OCI-LY7 (cell line): ENCODE measurements around the gene MUL1. TPM values are rescaled to one million over a fixed set of nuclear protein-coding genes. Genes with fewer than 3 reads are reported as not detected.

Experiments
- BruUV-seq: library from RNA; stranded (reverse); fragments of 400-500 nt; replicated peaks from 2 replicates; lab custom pipeline; 2021; lab: Mats Ljungman, UMichigan
- CTCF ChIA-PET: fragments of 300-600 bp; sonication (Branson Sonifier 250); formaldehyde crosslinking; loops from one replicate; lab custom pipeline; 2022; ENCODE audit warnings: antibody characterized with exemption; ENCODE audit not compliant: unreplicated experiment; lab: Charles Lee
- POLR2A ChIA-PET: fragments of 300-600 bp; sonication (Branson Sonifier 250); formaldehyde crosslinking; loops from one replicate; lab custom pipeline; 2022; ENCODE audit warnings: antibody characterized with exemption; lab: Charles Lee
- DNase-seq: peaks from one replicate; pipeline ENCODE4 v3.0.0-alpha.2; 2015; ENCODE audit warnings: low spot score
- H2AFZ ChIP-seq: fragments of 200-600 bp; sonication (generic), shearing (Covaris generic); 2 replicates; pipeline ENCODE4 v1.6.1; 2014; ENCODE audit warnings: mild to moderate bottlenecking, antibody characterized with exemption, low read length, moderate library complexity
- H3K27ac ChIP-seq: fragments of 200-600 bp; sonication (generic); 2 replicates; pipeline ENCODE4 v1.5.1; 2014; ENCODE audit warnings: mixed run types, low read depth, mild to moderate bottlenecking, moderate library complexity, low read length, inconsistent platforms; ENCODE audit not compliant: poor library complexity, severe bottlenecking
- H3K36me3 ChIP-seq: fragments of 200-600 bp; sonication (generic); 2 replicates; pipeline ENCODE4 v1.6.1; 2014; ENCODE audit warnings: mild to moderate bottlenecking, antibody characterized with exemption, low read length, moderate library complexity, mixed read lengths; ENCODE audit not compliant: insufficient read depth
- H3K4me1 ChIP-seq: fragments of 200-600 bp; sonication (generic); 2 replicates; pipeline ENCODE4 v1.5.1; 2014; ENCODE audit warnings: mild to moderate bottlenecking, low read length; ENCODE audit not compliant: insufficient read depth, poor library complexity, severe bottlenecking
- H3K4me2 ChIP-seq: fragments of 200-600 bp; sonication (generic); 2 replicates; pipeline ENCODE4 v1.6.1; 2014; ENCODE audit warnings: mild to moderate bottlenecking, low read length
- H3K4me3 ChIP-seq: fragments of 200-600 bp; sonication (generic); 2 replicates; pipeline ENCODE4 v1.5.1; 2014; ENCODE audit warnings: mild to moderate bottlenecking, low read depth, low read length; ENCODE audit not compliant: poor library complexity, severe bottlenecking
- H3K79me2 ChIP-seq: fragments of 200-600 bp; sonication (generic); 2 replicates; pipeline ENCODE4 v1.6.1; 2016; ENCODE audit warnings: low read depth, mild to moderate bottlenecking, low read length, moderate library complexity, mixed read lengths; ENCODE audit not compliant: insufficient read depth
- H3K9me2 ChIP-seq: fragments of 200-600 bp; sonication (generic); 2 replicates; pipeline ENCODE4 v1.6.1; 2016; ENCODE audit warnings: mild to moderate bottlenecking, low read length, mixed read lengths; ENCODE audit not compliant: insufficient read depth
- H3K9me3 ChIP-seq: fragments of 200-600 bp; sonication (generic); 2 replicates; pipeline ENCODE4 v1.6.1; 2014; ENCODE audit warnings: mild to moderate bottlenecking, mixed run types, low read length, mixed read lengths
- H4K20me1 ChIP-seq: fragments of 200-600 bp; sonication (generic); 2 replicates; pipeline ENCODE4 v1.6.1; 2014; ENCODE audit warnings: mild to moderate bottlenecking, antibody characterized with exemption, low read length, moderate library complexity, mixed read lengths; ENCODE audit not compliant: insufficient read depth
- EZH2phosphoT487 ChIP-seq: fragments of 200-600 bp; sonication (generic); IDR thresholded peaks from 2 replicates; pipeline ENCODE4 v1.6.1; 2018; ENCODE audit warnings: low read depth, borderline replicate concordance, mild to moderate bottlenecking, mixed run types, antibody characterized with exemption, low read length, moderate library complexity, mixed read lengths
- intact Hi-C: fragments of 100-400 bp; cut with micrococcal nuclease; formaldehyde crosslinking; loops from one replicate; pipeline ENCODE4 v1.10.0; 2022; ENCODE audit not compliant: unreplicated experiment
- total RNA-seq, 2 experiments: library from RNA; depleted of rRNA in 1 of 2; stranded (reverse); fragments of >200 nt in 1 of 2; shearing (Covaris generic) in 1 of 2; gene quantifications; 2 replicates each; pipeline ENCODE4 v1.2.3, GENCODE V29; 2014 to 2022
- TF ChIP-seq, protein P1 (sequence below): fragments of 200-600 bp; sonication (generic); conservative IDR thresholded peaks from 2 replicates; pipeline ENCODE4 v1.5.1; 2014; ENCODE audit warnings: mild to moderate bottlenecking, antibody characterized with exemption, low read length, moderate library complexity, mixed read lengths

MUL1 gene
- total RNA-seq, 2 experiments from 2014 or later, result 16.3 to 25.2 TPM

DNA sequence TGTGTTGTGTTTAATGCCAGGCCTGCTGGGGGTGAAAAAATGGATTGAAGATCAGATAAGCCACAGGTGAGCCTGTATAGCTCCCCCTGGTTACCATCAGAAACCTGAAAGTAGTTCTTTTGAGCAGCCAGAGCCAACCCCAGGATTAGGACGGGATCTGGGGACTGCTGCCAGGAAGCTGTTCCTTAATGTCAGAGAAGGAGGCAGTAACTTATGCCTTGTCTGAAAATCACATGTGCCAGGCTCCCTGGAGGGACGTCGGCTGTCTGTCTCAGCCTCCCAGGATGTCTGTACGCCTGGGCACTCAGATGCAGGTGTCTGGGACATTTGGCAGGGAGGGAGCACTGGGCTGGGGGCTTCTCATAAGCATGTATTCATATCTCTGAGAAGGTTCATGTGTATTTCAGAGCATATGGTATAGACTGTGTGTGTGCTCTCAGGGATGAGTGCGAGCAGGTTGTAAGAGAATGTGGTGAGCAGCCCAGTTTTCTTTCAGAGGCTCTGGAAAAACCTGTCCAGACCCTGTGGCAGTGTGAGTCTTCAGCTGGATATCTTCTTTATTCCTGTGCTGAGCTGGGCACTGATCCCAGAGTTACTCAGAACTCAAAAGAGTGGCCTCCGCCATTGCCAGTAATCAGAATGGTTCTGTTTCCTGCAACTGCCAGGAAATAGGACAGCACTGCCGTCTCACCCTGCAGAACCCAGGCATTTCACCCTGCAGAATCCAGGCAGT is 47.2 kb upstream of the MUL1 start:
- H3K4me2 ChIP-seq, result no peak overlapping the region
- no peak for DNase-seq
- CTCF ChIA-PET, result no interaction called here
- POLR2A ChIA-PET, result no interaction called here
- no peaks in the 10 kb centered on the region for H3K9me3 ChIP-seq
- no peak overlapping the region for H3K4me3 ChIP-seq
- BruUV-seq, result no TSS peak
- H3K9me2 ChIP-seq, result no peaks in the 10 kb centered on the region
- intact Hi-C loops, result no loop called here
- H3K79me2 ChIP-seq, result no peaks in the 10 kb centered on the region
- no peak overlapping the region for H3K27ac ChIP-seq
- no peaks in the 10 kb centered on the region for H3K36me3 ChIP-seq
- H3K4me1 ChIP-seq, result peaks cover 22% of the 10 kb centered on the region
- TF ChIP-seq, protein P1, sequence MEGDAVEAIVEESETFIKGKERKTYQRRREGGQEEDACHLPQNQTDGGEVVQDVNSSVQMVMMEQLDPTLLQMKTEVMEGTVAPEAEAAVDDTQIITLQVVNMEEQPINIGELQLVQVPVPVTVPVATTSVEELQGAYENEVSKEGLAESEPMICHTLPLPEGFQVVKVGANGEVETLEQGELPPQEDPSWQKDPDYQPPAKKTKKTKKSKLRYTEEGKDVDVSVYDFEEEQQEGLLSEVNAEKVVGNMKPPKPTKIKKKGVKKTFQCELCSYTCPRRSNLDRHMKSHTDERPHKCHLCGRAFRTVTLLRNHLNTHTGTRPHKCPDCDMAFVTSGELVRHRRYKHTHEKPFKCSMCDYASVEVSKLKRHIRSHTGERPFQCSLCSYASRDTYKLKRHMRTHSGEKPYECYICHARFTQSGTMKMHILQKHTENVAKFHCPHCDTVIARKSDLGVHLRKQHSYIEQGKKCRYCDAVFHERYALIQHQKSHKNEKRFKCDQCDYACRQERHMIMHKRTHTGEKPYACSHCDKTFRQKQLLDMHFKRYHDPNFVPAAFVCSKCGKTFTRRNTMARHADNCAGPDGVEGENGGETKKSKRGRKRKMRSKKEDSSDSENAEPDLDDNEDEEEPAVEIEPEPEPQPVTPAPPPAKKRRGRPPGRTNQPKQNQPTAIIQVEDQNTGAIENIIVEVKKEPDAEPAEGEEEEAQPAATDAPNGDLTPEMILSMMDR, result no peak
- no peak for TF ChIP-seq EZH2phosphoT487
- H2AFZ ChIP-seq, result 0 out of 2 replicates have a peak overlapping the region, but pooled peaks have one; percentile 0
- H4K20me1 ChIP-seq, result no peaks in the 10 kb centered on the region

DNA sequence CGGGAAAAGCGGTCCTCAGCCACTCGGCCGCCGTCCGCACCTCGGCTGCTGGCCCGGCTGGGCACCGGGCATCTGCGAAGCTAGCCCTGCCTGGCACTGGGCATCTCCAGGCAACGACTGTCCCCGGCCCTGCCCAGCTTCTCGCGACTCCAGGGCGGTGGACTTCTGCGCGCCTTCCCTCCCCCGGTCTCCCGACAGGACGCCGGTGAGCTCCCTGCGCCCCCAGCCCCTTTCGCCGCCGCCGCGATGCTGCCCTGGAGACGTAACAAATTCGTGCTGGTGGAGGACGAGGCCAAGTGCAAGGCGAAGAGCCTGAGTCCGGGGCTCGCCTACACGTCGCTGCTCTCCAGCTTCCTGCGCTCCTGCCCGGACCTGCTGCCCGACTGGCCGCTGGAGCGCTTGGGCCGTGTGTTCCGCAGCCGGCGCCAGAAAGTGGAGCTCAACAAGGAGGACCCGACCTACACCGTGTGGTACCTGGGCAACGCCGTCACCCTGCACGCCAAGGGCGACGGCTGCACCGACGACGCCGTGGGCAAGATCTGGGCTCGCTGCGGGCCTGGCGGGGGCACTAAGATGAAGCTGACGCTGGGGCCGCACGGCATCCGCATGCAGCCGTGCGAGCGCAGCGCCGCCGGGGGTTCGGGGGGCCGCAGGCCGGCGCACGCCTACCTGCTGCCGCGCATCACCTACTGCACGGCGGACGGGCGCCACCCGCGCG is 44.9 kb upstream of the MUL1 start:
- H3K79me2 ChIP-seq, result no peaks in the 10 kb centered on the region
- no peak for DNase-seq
- H3K4me1 ChIP-seq, result peaks cover 22% of the 10 kb centered on the region
- no peak for TF ChIP-seq EZH2phosphoT487
- TF ChIP-seq, protein P1, result no peak
- no peak overlapping the region for H3K4me2 ChIP-seq
- H3K9me2 ChIP-seq, result no peaks in the 10 kb centered on the region
- no peaks in the 10 kb centered on the region for H3K36me3 ChIP-seq
- H3K9me3 ChIP-seq, result no peaks in the 10 kb centered on the region
- POLR2A ChIA-PET, result interaction anchor here (0.5 to 0.9 kb wide), 2 partner anchors 72 to 178 kb away, joined by 3 to 4 read pairs; no protein-coding TSS in a partner anchor
- intact Hi-C loops, result no loop called here
- no peak overlapping the region for H3K4me3 ChIP-seq
- BruUV-seq, result no TSS peak
- no peak overlapping the region for H3K27ac ChIP-seq
- H2AFZ ChIP-seq, result no peak overlapping the region
- CTCF ChIA-PET, result interaction anchor here (0.8 kb wide), 1 partner anchor 285 kb away, joined by 3 read pairs; no protein-coding TSS in a partner anchor
- no peaks in the 10 kb centered on the region for H4K20me1 ChIP-seq
